GM12878 (cell line): ENCODE results near the gene PKM. TPM values are rescaled to one million over a fixed set of nuclear protein-coding genes. Genes with fewer than 3 reads are reported as not detected.

ENCODE experiments used
- ATAC-seq: fragments of 200-7000 bp; cut with Tn5 transposase; 3 replicates; pipeline ENCODE4 v1.9.1; 2020; ENCODE audit warnings: mild to moderate bottlenecking, moderate library complexity
- BruUV-seq: library from RNA; stranded (reverse); fragments of 400-500 nt; replicated peaks from 2 replicates; lab custom pipeline; 2021; lab: Mats Ljungman, UMichigan
- CTCF ChIA-PET: fragments of 300-600 bp; sonication (Branson Sonifier 250); formaldehyde crosslinking; extraction: SDS; loops from one replicate; lab custom pipeline; 2021; ENCODE audit warnings: inconsistent platforms; lab: Yijun Ruan, JAX
- POLR2A ChIA-PET: fragments of 350-600 bp; formaldehyde crosslinking; extraction: SDS; loops from one replicate; lab custom pipeline; 2021; ENCODE audit warnings: inconsistent platforms; lab: Charles Lee
- RAD21 ChIA-PET: fragments of 300-600 bp; sonication (Branson Sonifier 250); formaldehyde crosslinking; loops from one replicate; lab custom pipeline; 2023; ENCODE audit warnings: antibody characterized with exemption; ENCODE audit not compliant: unreplicated experiment; lab: Charles Lee
- SMC1A ChIA-PET: fragments of 300-600 bp; sonication (Branson Sonifier 250); formaldehyde crosslinking; loops from one replicate; lab custom pipeline; 2023; ENCODE audit not compliant: unreplicated experiment, uncharacterized antibody; lab: Charles Lee
- DNase-seq: peaks from one replicate; pipeline ENCODE4 v3.0.0-alpha.2; 2011; ENCODE audit warnings: low read depth, low spot score
- FAIRE-seq: peaks from 3 replicates; lab custom pipeline; 2011; peaks lifted over from hg19 to GRCh38; lab: Jason Lieb, UNC
- H2AFZ ChIP-seq: 2 replicates; pipeline ENCODE4 v1.6.0; 2011; ENCODE audit warnings: low read depth, low read length, control low read depth; ENCODE audit not compliant: control insufficient read depth
- H3K27ac ChIP-seq: 2 replicates; pipeline ENCODE4 v1.5.1; 2011; ENCODE audit warnings: control low read depth; ENCODE audit not compliant: control insufficient read depth, insufficient read depth
- H3K27me3 ChIP-seq, 2 experiments: replicated peaks in 1 of 2; 2 replicates each; pipeline versions ENCODE4 v1.6.0 to v1.6.1; 2011; ENCODE audit warnings: low read length in 1 of 2; ENCODE audit not compliant: control insufficient read depth in 2 of 2, insufficient read depth in 2 of 2
- H3K36me3 ChIP-seq, 2 experiments: 2 replicates each; pipeline ENCODE4 v1.5.1; 2011; ENCODE audit warnings: low read length in 1 of 2; ENCODE audit not compliant: control insufficient read depth in 2 of 2, insufficient read depth in 2 of 2
- H3K4me1 ChIP-seq: 2 replicates; pipeline ENCODE4 v1.6.1; 2011; ENCODE audit warnings: mild to moderate bottlenecking, low read length, moderate library complexity, mixed read lengths; ENCODE audit not compliant: control insufficient read depth, insufficient read depth
- H3K4me2 ChIP-seq: 2 replicates; pipeline ENCODE4 v1.6.0; 2011; ENCODE audit warnings: control low read depth; ENCODE audit not compliant: control insufficient read depth, insufficient read depth
- H3K4me3 ChIP-seq: fragments of 200-600 bp; sonication (generic); 2 replicates; pipeline ENCODE4 v1.5.1; 2016
- H3K79me2 ChIP-seq: 2 replicates; pipeline ENCODE4 v1.6.0; 2011; ENCODE audit warnings: low read length; ENCODE audit not compliant: control insufficient read depth, insufficient read depth
- H3K9ac ChIP-seq: 2 replicates; pipeline ENCODE4 v1.8.0; 2011; ENCODE audit warnings: low read length, control low read depth, mixed read lengths; ENCODE audit not compliant: control insufficient read depth, insufficient read depth
- H3K9me3 ChIP-seq: replicated peaks from 3 replicates; pipeline ENCODE4 v1.5.1; 2011; ENCODE audit warnings: mild to moderate bottlenecking, low read length; ENCODE audit not compliant: control insufficient read depth, insufficient read depth
- H4K20me1 ChIP-seq: 2 replicates; pipeline ENCODE4 v1.6.0; 2011; ENCODE audit not compliant: control insufficient read depth, insufficient read depth
- EZH2 ChIP-seq: IDR thresholded peaks from 2 replicates; pipeline ENCODE4 v1.6.1; 2012; ENCODE audit warnings: low read depth, mild to moderate bottlenecking, control low read depth, inconsistent platforms, low read length, borderline replicate concordance; ENCODE audit not compliant: control insufficient read depth
- GATAD2B ChIP-seq: fragments of 450-650 bp; conservative IDR thresholded peaks from 2 replicates; pipeline ENCODE4 v1.6.1; 2017; ENCODE audit warnings: low read depth, mild to moderate bottlenecking, moderate library complexity
- HDAC6 ChIP-seq: fragments of 200-600 bp; sonication (generic); IDR thresholded peaks from one replicate; pipeline ENCODE4 v1.8.0; 2017; ENCODE audit warnings: antibody characterized with exemption; ENCODE audit not compliant: unreplicated experiment
- KLF5 ChIP-seq: fragments of 450-650 bp; IDR thresholded peaks from 2 replicates; pipeline ENCODE4 v1.6.1; 2014; ENCODE audit warnings: mild to moderate bottlenecking; ENCODE audit not compliant: partially characterized antibody
- NFIC ChIP-seq: IDR thresholded peaks from 2 replicates; pipeline ENCODE4 v1.6.1; 2012; ENCODE audit warnings: low read depth, mild to moderate bottlenecking, inconsistent platforms, low read length, moderate library complexity
- NFYB ChIP-seq: IDR thresholded peaks from 2 replicates; pipeline ENCODE4 v1.6.1; 2011; ENCODE audit warnings: low read depth, mild to moderate bottlenecking, low read length, improper control_type of control experiment, moderate library complexity; ENCODE audit not compliant: insufficient read depth
- NR2F1 ChIP-seq: fragments of 450-650 bp; conservative IDR thresholded peaks from 2 replicates; pipeline ENCODE4 v1.6.1; 2017; ENCODE audit warnings: mild to moderate bottlenecking
- NRF1 ChIP-seq: conservative IDR thresholded peaks from 2 replicates; pipeline ENCODE4 v1.6.1; 2011; ENCODE audit warnings: mild to moderate bottlenecking, low read depth, low read length, improper control_type of control experiment
- RAD51 ChIP-seq: fragments of 450-650 bp; IDR thresholded peaks from 2 replicates; pipeline ENCODE4 v1.6.1; 2016; ENCODE audit warnings: moderate library complexity, mild to moderate bottlenecking, inconsistent platforms
- SRF ChIP-seq, 2 experiments: IDR thresholded peaks; 2 replicates each; pipeline ENCODE4 v1.6.1; 2011; ENCODE audit warnings: low read depth in 2 of 2, low read length in 2 of 2, mild to moderate bottlenecking in 1 of 2, moderate library complexity in 1 of 2
- TARDBP ChIP-seq: IDR thresholded peaks from 2 replicates; pipeline ENCODE4 v1.6.1; 2016; ENCODE audit warnings: borderline replicate concordance
- TCF7 ChIP-seq: IDR thresholded peaks from 2 replicates; pipeline ENCODE4 v1.6.1; 2014; ENCODE audit warnings: antibody characterized with exemption, borderline replicate concordance
- WGBS: methylation state at CpG from one replicate; pipeline ENCODE4 v1.1.6; 2016; ENCODE audit warnings: low lambda C conversion rate; ENCODE audit not compliant: insufficient replicate concordance, insufficient coverage; ENCODE audit errors: missing lambda C conversion rate; 5-methylcytosine and 5-hydroxymethylcytosine counted together
- in situ Hi-C: fragments of 300-500 bp; cut with MboI; formaldehyde crosslinking; loops from 9 replicates; pipeline ENCODE4 v1.14.3; 2018; ENCODE audit warnings: mixed read lengths
- intact Hi-C: fragments of 100-400 bp; cut with micrococcal nuclease; formaldehyde crosslinking; loops from one replicate; pipeline ENCODE4 v1.14.2; 2022; ENCODE audit not compliant: unreplicated experiment
- polyA plus RNA-seq, 11 experiments: library from polyadenylated mRNA; depleted of rRNA in 4 of 11; unstranded in 6 of 11; stranded (reverse) in 5 of 11; fragments of >200 nt; fragmentation: Nextera tagmentation in 4 of 11; fragmentation: Illumina TruSeq in 1 of 11; extraction: Ambion mirVana in 4 of 11; extraction: Trizol in 1 of 11; gene quantifications; 1 replicate in 1 of 11; 2 replicates in 10 of 11; pipeline versions ENCODE4 v1.2.1 to v1.2.3, GENCODE V29; 2011 to 2016; ENCODE audit warnings: inconsistent platforms in 2 of 11, missing spikeins in 2 of 11, low read depth in 1 of 11
- total RNA-seq, 4 experiments: library from RNA; depleted of rRNA in 3 of 4; stranded (reverse); fragments of >200 nt in 3 of 4; fragmentation: Illumina TruSeq in 1 of 4; extraction: Trizol in 1 of 4; gene quantifications; 2 replicates each; pipeline versions ENCODE4 v1.2.1 to v1.2.3, GENCODE V29; 2013 to 2021
- TF ChIP-seq, protein P1 (sequence below): IDR thresholded peaks from 2 replicates; pipeline ENCODE4 v1.6.1; 2011; ENCODE audit warnings: low read depth, low read length, improper control_type of control experiment, borderline replicate concordance
- TF ChIP-seq, protein P2 (sequence below): IDR thresholded peaks from 2 replicates; pipeline ENCODE4 v1.6.1; 2012; ENCODE audit warnings: improper control_type of control experiment, low read depth, low read length; ENCODE audit not compliant: insufficient replicate concordance

PKM gene
- total and polyA plus RNA-seq, 10 of the 15 experiments (the other 5 are each of a cell fraction or from before 2014, with no cell fraction given) = 491 to 2,011 (median 1,433) TPM

DNA sequence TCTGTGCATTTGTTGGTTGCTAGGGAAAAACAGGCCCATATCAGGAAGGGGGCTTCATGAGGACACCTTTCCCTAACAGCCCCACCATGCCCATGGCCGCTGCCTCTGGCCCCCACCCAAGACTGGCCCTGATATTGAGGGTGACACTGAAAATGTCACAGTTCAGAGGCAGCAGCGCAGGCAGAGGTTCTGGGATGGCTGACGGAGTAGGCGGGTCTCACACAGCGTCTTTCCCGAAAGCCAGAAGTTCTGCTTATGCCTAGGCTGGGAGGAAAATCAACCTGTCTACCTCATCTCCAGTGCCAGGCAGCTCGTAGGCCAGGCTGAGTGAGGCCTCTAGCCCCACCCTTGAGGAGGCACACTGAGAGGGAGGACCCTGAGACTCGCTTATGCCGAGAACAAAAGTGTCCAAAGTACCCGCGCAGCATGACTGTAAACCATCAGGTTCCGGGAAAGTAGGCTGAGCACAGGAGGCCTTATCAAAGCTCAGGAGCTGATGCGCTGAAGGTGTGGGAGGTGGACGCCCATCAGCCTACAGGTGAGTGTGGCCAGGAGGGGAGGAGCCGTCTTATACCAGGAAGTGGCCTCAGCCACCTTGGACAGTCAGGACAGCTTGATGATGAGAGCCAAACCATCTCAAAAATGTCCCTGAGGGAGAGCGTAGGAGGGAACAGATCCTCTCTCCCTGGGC is 60.9 kb downstream of the PKM start:
- ChIA-PET RAD21 (no interaction called here), CTCF (no interaction called here), SMC1A (no interaction called here), POLR2A (no interaction called here)
- Histone ChIP-seq H3K9ac (no peak overlapping the region), H3K36me3 (no peaks in the 10 kb centered on the region), H3K79me2 (no peaks in the 10 kb centered on the region), H3K27ac (no peak overlapping the region), H3K4me1 (no peaks in the 10 kb centered on the region; the same call in 1 of the 2 replicates), H2AFZ (no peak overlapping the region), H3K9me3 (no peaks in the 10 kb centered on the region), H4K20me1 (no peaks in the 10 kb centered on the region), H3K4me2 (no peak overlapping the region), H3K4me3 (no peak overlapping the region), H3K27me3 (peaks cover 0 to 2% of the 10 kb centered on the region in 2 experiments; a peak in 2 of 4 replicates)
- no peak for FAIRE-seq
- BruUV-seq = no TSS peak
- DNase-seq = no peak
- in situ Hi-C loops = no loop called here
- ATAC-seq = no peak
- no peak for TF ChIP-seq NRF1
- no peak for TF ChIP-seq KLF5
- TF ChIP-seq, protein P1, sequence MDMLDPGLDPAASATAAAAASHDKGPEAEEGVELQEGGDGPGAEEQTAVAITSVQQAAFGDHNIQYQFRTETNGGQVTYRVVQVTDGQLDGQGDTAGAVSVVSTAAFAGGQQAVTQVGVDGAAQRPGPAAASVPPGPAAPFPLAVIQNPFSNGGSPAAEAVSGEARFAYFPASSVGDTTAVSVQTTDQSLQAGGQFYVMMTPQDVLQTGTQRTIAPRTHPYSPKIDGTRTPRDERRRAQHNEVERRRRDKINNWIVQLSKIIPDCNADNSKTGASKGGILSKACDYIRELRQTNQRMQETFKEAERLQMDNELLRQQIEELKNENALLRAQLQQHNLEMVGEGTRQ = no peak
- no peak for TF ChIP-seq TARDBP
- TF ChIP-seq HDAC6 = no peak
- no peak for TF ChIP-seq EZH2
- TF ChIP-seq NFYB = no peak
- TF ChIP-seq GATAD2B = no peak
- TF ChIP-seq NR2F1 = no peak
- TF ChIP-seq SRF (IDR thresholded peaks at IDR 0.05; ENCODE audit: low read depth in 2 of 2, low read length in 2 of 2) = no peak
- TF ChIP-seq RAD51 = no peak
- TF ChIP-seq TCF7 = no peak
- TF ChIP-seq NFIC = no peak
- TF ChIP-seq, protein P2, sequence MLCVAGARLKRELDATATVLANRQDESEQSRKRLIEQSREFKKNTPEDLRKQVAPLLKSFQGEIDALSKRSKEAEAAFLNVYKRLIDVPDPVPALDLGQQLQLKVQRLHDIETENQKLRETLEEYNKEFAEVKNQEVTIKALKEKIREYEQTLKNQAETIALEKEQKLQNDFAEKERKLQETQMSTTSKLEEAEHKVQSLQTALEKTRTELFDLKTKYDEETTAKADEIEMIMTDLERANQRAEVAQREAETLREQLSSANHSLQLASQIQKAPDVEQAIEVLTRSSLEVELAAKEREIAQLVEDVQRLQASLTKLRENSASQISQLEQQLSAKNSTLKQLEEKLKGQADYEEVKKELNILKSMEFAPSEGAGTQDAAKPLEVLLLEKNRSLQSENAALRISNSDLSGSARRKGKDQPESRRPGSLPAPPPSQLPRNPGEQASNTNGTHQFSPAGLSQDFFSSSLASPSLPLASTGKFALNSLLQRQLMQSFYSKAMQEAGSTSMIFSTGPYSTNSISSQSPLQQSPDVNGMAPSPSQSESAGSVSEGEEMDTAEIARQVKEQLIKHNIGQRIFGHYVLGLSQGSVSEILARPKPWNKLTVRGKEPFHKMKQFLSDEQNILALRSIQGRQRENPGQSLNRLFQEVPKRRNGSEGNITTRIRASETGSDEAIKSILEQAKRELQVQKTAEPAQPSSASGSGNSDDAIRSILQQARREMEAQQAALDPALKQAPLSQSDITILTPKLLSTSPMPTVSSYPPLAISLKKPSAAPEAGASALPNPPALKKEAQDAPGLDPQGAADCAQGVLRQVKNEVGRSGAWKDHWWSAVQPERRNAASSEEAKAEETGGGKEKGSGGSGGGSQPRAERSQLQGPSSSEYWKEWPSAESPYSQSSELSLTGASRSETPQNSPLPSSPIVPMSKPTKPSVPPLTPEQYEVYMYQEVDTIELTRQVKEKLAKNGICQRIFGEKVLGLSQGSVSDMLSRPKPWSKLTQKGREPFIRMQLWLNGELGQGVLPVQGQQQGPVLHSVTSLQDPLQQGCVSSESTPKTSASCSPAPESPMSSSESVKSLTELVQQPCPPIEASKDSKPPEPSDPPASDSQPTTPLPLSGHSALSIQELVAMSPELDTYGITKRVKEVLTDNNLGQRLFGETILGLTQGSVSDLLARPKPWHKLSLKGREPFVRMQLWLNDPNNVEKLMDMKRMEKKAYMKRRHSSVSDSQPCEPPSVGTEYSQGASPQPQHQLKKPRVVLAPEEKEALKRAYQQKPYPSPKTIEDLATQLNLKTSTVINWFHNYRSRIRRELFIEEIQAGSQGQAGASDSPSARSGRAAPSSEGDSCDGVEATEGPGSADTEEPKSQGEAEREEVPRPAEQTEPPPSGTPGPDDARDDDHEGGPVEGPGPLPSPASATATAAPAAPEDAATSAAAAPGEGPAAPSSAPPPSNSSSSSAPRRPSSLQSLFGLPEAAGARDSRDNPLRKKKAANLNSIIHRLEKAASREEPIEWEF = no peak
- intact Hi-C loops = no loop called here
- WGBS = 69% methylated on average over 16 of the region's 16 CpGs
